Measurements from ENCODE around the gene PLCD3.
A peak's percentile ranks its signal among the peaks of the same experiment; 100 is the strongest.

The PLCD3 gene

GRCh38 chr17:45098081-45098868 lies 34.0 kb downstream of the PLCD3 start:
- no peak overlapping the region for H2AFZ ChIP-seq (ENCODE audit: low read depth)
- H4K20me1 ChIP-seq (ENCODE audit: insufficient read depth), result no peaks in the 10 kb centered on the region
- no peak overlapping the region for H3K4me2 ChIP-seq
- peaks cover 15% of the 10 kb centered on the region; the same call in 1 of the 2 replicates for H3K36me3 ChIP-seq (ENCODE audit: insufficient read depth)
- no peaks in the 10 kb centered on the region for H3K27me3 ChIP-seq (ENCODE audit: insufficient read depth, low read depth)
- no peak for TF ChIP-seq CTCF (conservative IDR thresholded peaks at IDR 0.05; ENCODE audit: low read depth, low read length)
- no peaks in the 10 kb centered on the region for H3K79me2 ChIP-seq (ENCODE audit: insufficient read depth, low read depth)
- H3K27ac ChIP-seq, result no peak overlapping the region; the same call in 1 of the 2 replicates
- H3K4me1 ChIP-seq (ENCODE audit: low read depth, poor library complexity, severe bottlenecking), result peaks cover 15% of the 10 kb centered on the region
- H3K4me3 ChIP-seq (IDR thresholded peaks at IDR 0.05; ENCODE audit: insufficient read depth, low read depth, low read length), result no peak overlapping the region
- H3K9ac ChIP-seq, result no peak overlapping the region

- H3K4me1 ChIP-seq (ENCODE audit: low read depth, poor library complexity, severe bottlenecking), result peaks cover 15% of the 10 kb centered on the region
- no peak overlapping the region for H2AFZ ChIP-seq (ENCODE audit: low read depth)
- no peak overlapping the region for H3K9ac ChIP-seq
- no peak overlapping the region for H3K4me2 ChIP-seq
- H3K36me3 ChIP-seq (ENCODE audit: insufficient read depth), result peaks cover 18% of the 10 kb centered on the region; the same call in 1 of the 2 replicates
- no peak overlapping the region for H3K27ac ChIP-seq
- no peaks in the 10 kb centered on the region for H4K20me1 ChIP-seq (ENCODE audit: insufficient read depth)
- TF ChIP-seq CTCF (conservative IDR thresholded peaks at IDR 0.05; ENCODE audit: low read depth, low read length), result no peak
- no peaks in the 10 kb centered on the region for H3K79me2 ChIP-seq (ENCODE audit: insufficient read depth, low read depth)
- no peaks in the 10 kb centered on the region for H3K27me3 ChIP-seq (ENCODE audit: insufficient read depth, low read depth)
- no peak overlapping the region for H3K4me3 ChIP-seq (IDR thresholded peaks at IDR 0.05; ENCODE audit: insufficient read depth, low read depth, low read length)
Measured at GRCh38 chr17:45096926-45097325, 35.4 kb downstream of the PLCD3 start.

GRCh38 chr17:45096141-45096540 lies 36.2 kb downstream of the PLCD3 start:
- no peaks in the 10 kb centered on the region for H3K27me3 ChIP-seq (ENCODE audit: insufficient read depth, low read depth)
- H3K4me1 ChIP-seq (ENCODE audit: low read depth, poor library complexity, severe bottlenecking), result peaks cover 15% of the 10 kb centered on the region
- H3K27ac ChIP-seq, result no peak overlapping the region
- H3K4me2 ChIP-seq, result no peak overlapping the region
- H2AFZ ChIP-seq (ENCODE audit: low read depth), result no peak overlapping the region
- peak; percentile 82 for TF ChIP-seq CTCF (conservative IDR thresholded peaks at IDR 0.05; ENCODE audit: low read depth, low read length)
- H3K36me3 ChIP-seq (ENCODE audit: insufficient read depth), result peaks cover 18% of the 10 kb centered on the region; the same call in 1 of the 2 replicates
- no peak overlapping the region for H3K9ac ChIP-seq
- no peaks in the 10 kb centered on the region for H4K20me1 ChIP-seq (ENCODE audit: insufficient read depth)
- no peak overlapping the region for H3K4me3 ChIP-seq (IDR thresholded peaks at IDR 0.05; ENCODE audit: insufficient read depth, low read depth, low read length)
- no peaks in the 10 kb centered on the region for H3K79me2 ChIP-seq (ENCODE audit: insufficient read depth, low read depth)

GRCh38 chr17:45093444-45094110 lies 38.7 kb downstream of the PLCD3 start:
- Histone ChIP-seq H3K4me1 (ENCODE audit: low read depth, poor library complexity, severe bottlenecking) (peaks cover 9% of the 10 kb centered on the region), H3K9ac (no peak overlapping the region), H3K79me2 (ENCODE audit: insufficient read depth, low read depth) (no peaks in the 10 kb centered on the region), H3K36me3 (ENCODE audit: insufficient read depth) (peaks cover 16% of the 10 kb centered on the region; the same call in 1 of the 2 replicates), H2AFZ (ENCODE audit: low read depth) (no peak overlapping the region), H3K4me2 (no peak overlapping the region), H4K20me1 (ENCODE audit: insufficient read depth) (no peaks in the 10 kb centered on the region), H3K4me3 (IDR thresholded peaks at IDR 0.05; ENCODE audit: insufficient read depth, low read depth, low read length) (no peak overlapping the region), H3K27me3 (ENCODE audit: insufficient read depth, low read depth) (no peaks in the 10 kb centered on the region), H3K27ac (no peak overlapping the region)
- no peak for TF ChIP-seq CTCF (conservative IDR thresholded peaks at IDR 0.05; ENCODE audit: low read depth, low read length)
